NCI-H1417 treated with DMSO at 0.1 percent for 48 hours (cell line): ENCODE data around the gene SUSD2.
"Not testable (repeated sequence)": the region's sequence is repeated elsewhere in the genome, so short reads cannot be mapped to it uniquely, and the experiment has no call there.

ENCODE experiments used
- DNase-seq: peaks from one replicate; lab custom pipeline; 2025; lab: John Stamatoyannopoulos, UW

The SUSD2 gene

GRCh38 chr22:24177045-24177444 is 4.2 kb upstream of the SUSD2 start:
- DNase-seq: no peak

- no peak for DNase-seq
Measured at GRCh38 chr22:24177456-24177855, 3.8 kb upstream of the SUSD2 start.

- DNase-seq: no peak
Measured at GRCh38 chr22:24178021-24178431, 3.3 kb upstream of the SUSD2 start.

GRCh38 chr22:24178502-24179440 is 2.5 kb upstream of the SUSD2 start:
- no peak for DNase-seq

- DNase-seq: no peak
Measured at GRCh38 chr22:24179478-24180210, 1.6 kb upstream of the SUSD2 start.

GRCh38 chr22:24180316-24181087 is 785 bp upstream of the SUSD2 start:
- no peak for DNase-seq

- no peak for DNase-seq
Measured at GRCh38 chr22:24181996-24182899, 961 bp downstream of the SUSD2 start.

GRCh38 chr22:24182900-24183246 is 1.6 kb downstream of the SUSD2 start:
- DNase-seq: not testable (repeated sequence)

- DNase-seq: no peak
Measured at GRCh38 chr22:24183321-24184031, 2.2 kb downstream of the SUSD2 start.

GRCh38 chr22:24184057-24184798 is 2.9 kb downstream of the SUSD2 start:
- DNase-seq: no peak

- DNase-seq: no peak
Measured at GRCh38 chr22:24185001-24185500, 3.8 kb downstream of the SUSD2 start.

- DNase-seq: no peak
Measured at GRCh38 chr22:24185501-24186351, 4.4 kb downstream of the SUSD2 start.

- no peak for DNase-seq
Measured at GRCh38 chr22:24186352-24186740, 5.1 kb downstream of the SUSD2 start.

- no peak for DNase-seq
Measured at GRCh38 chr22:24186892-24187670, 5.8 kb downstream of the SUSD2 start.

- no peak for DNase-seq
Measured at GRCh38 chr22:24187731-24188644, 6.7 kb downstream of the SUSD2 start.

GRCh38 chr22:24188705-24189248 is 7.5 kb downstream of the SUSD2 start:
- no peak for DNase-seq
